ENCODE results near the gene INTS6.

INTS6 gene

GRCh38 chr13:51317262-51317661, 135.6 kb downstream of the INTS6 start:
- DNase-seq (ENCODE audit: low spot score), result no peak

- no peak for DNase-seq (ENCODE audit: low spot score)
Observed at GRCh38 chr13:51313619-51314018, 139.2 kb downstream of the INTS6 start.

- DNase-seq (ENCODE audit: low spot score), result no peak
Observed at GRCh38 chr13:51311957-51312520, 140.8 kb downstream of the INTS6 start.

Measured in hematopoietic multipotent progenitor cell treated with erythropoietin and hydrocortisone succinate and interleukin-3 and kit ligand, for 17 days (in vitro differentiated cells).